HG03108 (cell line): Measurements from ENCODE around the gene PTPRB.
"Not testable (repeated sequence)": the region's sequence is repeated elsewhere in the genome, so short reads cannot be mapped to it uniquely, and the experiment has no call there.

Experiments
- ATAC-seq: cut with Tn5 transposase; IDR thresholded peaks from one replicate; pipeline ENCODE4 v1.9.1; 2021; ENCODE audit warnings: moderate library complexity; ENCODE audit not compliant: unreplicated experiment

Gene PTPRB

DNA sequence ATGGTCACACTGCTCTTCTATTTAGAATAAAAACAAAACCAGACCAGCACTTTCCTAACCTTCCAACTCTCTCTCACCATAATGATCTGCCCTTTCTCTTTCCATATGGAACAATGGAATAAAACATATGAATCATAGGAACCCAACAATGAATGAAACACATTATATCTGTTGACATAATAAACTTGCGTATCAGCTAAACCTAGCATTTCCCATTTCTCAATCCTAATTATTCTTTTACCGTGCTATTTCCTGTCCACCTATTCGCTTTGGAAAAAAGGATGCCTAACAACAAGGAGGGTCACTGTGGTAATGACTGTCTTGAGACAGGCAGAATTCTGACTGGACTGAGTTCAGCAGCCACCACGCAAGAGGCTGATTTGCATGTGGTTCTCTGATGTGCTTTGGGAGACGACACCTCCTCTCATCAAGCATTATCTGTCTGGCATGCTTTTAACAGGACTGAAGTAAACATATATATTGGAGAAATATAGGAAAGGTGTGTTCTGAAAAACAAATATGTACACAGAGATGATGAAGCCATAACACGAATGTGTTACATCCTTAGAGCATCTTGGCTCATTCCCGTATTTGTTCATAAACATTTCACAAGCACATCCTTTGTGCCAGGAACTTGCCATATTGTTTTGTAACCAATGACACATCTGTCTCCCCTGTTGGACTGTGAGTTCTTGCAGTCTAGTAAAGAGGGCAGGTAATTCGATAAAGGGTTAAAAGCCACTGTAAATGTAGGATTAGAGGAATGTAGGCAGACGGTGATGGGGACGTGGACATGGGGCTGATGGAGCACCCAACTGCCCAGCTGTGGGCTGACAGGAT lies 87.7 kb downstream of the PTPRB start:
- ATAC-seq, result no peak

DNA sequence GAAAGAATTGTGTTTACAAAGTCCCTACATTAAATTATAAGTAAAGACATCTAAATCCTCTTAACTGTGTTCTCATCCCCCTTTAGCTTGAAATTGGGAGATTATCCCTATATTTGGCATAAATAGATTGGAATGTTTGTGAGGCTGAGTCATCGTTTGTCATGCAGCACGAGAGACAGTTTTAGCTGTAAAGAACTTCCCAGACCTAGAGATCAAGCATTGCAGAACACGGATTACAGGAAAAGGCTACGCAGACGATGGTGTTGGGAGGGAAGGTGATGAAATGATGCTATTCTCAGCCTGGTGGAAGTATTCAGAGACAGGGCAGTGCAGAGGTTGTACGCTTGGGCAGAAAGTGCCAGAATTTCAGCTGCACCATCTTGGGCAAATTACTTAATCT lies 93.8 kb downstream of the PTPRB start:
- no peak for ATAC-seq

GRCh38 chr12:70540996-70541395 lies 96.2 kb downstream of the PTPRB start:
- ATAC-seq, result no peak

DNA sequence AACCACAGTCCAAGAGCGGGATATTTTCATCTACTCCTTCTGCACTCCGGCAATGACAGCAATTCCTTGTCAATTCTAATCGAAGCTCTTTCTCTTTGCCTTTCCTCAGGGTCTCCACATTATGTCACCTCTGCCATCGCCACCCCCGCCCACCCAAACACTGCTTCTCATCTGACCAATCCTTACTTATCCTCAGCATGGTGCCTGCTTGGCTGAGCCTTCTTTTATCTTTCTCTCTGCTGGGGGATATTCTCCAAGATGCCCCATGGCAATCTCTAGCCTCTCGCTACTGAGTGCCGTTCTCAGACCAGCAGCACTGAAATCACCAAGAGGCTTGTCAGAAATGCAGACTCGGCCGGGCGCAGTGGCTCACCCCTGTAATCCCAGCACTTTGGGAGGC lies 100.6 kb downstream of the PTPRB start:
- no peak for ATAC-seq

- no peak for ATAC-seq
Measured at GRCh38 chr12:70535896-70536374, 101.3 kb downstream of the PTPRB start.

DNA sequence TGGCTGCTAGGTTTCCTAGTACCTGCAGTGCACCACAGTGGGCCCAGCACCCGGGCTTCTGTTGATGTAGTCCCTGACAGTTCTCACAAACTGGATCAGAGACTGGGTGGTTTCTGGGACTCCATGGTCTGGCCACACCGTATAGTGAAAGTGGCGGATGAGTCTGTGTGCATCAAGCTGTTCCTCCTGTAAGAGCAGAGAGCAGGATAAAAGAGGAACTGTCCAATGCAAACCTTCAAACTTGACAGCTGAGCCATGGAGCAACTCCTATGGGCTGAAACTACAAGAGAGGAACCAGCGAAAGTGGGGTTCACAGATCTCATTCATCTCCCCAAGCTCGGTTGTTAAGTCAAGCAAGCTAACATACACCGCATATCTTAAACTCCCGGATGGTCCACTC lies 102.8 kb downstream of the PTPRB start:
- no peak for ATAC-seq

DNA sequence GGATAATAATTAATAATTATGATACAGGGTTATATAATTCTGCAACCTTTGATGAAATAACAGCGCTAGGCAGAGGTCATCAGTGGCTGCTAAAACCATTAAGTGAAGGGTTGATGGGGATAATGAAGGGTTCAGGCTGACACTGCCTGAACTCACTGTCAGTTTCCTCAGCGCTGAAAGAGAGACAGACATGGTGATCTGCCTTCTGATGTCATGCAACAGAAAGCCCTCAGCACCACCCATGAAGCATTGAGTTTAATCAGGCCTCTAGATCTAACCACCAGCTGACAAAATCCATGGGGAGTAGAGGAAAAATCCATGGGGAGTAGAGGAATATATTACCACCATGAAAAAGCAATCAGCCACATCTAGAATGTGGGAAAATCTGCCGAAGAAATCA lies 107.6 kb downstream of the PTPRB start:
- ATAC-seq, result no peak

DNA sequence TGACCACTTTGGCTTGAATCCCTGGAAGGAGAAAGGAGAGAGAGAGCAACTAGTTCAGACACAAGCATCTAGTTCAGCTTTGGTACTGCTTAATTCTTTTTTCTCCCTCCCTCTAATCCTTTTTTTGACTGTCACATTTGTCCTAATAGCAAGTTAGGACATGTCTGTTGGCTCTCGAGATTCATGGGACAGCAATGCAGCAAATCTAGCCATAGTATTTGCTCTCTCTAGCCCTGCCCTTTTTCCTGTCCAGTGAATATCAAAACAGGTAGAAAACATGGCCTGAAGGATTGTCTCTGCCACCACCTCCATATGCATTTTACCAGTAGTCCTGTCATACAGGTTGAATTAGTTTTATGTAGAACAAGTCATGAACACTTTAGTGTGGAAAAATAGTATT lies 116.4 kb downstream of the PTPRB start:
- ATAC-seq, result no peak

DNA sequence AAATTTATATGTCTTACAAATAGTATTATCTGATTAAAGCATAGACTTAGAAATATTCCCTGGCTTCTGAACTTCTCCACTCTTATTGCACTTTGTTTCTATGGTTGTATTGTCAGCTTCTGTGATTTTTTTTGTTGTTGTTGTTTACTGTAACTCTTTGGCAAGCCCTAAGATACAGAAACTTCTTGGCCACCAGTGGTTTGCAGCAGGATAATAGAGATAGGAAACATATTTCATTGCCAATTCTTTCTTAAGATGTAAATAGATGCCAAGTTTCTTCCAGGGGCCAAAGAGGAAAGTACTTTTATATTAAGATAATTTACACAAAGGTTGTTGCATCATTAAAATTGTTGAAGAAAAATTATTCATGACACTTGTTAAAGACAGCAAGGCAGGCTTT lies 123.8 kb downstream of the PTPRB start:
- ATAC-seq, result no peak

- no peak for ATAC-seq
Measured at GRCh38 chr12:70508178-70508577, 129.1 kb downstream of the PTPRB start.

DNA sequence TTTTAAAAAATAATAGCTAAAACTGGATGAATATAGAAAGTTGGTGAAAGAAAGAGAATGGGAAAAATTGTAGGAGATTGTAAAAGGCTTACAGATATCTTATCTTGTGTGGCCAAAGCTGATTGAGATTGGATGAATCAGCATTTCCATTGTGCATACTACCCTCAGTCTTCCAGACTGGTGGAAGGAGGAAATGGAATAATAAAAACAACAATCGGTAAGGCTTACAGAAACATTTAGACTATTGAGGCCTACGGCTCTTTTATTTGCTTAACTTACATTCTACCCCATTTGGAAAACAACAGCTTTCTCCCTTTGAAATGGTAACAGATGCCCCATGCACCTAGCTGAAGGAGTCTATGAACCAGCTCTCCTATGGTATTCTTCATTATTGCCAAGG lies 129.8 kb downstream of the PTPRB start:
- ATAC-seq, result no peak

DNA sequence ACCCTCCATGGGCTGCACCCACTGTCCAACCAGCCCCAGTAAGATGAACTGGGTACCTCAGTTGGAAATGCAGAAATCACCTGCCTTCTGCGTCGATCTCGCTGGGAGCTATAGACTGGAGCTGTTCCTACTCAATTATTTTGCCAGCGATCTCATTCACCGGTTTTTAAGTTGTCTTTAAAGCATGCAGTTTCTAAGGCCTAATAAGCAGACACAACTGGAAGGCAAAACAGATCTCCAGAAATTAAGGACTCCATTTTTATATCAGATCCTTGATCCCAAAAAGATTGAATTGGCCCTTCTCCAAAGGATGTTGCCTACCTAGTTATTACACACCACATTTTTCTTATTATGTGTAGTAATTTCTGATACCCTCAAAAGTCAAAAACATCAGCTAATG lies 139.7 kb downstream of the PTPRB start:
- ATAC-seq, result no peak

DNA sequence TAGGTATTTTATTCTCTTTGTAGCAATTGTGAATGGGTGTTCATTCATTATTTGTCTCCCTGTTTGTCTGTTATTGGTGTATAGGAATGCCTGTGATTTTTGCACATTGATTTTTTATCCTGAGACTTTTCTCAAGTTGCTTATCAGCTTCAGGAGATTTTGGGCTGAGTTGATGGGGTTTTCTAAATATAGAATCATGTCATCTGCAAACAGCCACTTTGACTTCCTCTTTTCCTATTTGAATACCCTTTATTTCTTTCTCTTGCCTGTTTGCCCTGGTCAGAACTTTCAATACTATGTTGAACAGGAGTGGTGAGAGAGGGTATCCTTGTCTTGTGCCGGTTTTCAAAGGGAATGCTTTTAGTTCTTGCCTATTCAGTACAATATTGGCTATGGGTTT lies 144.3 kb downstream of the PTPRB start:
- ATAC-seq, result not testable (repeated sequence)

GRCh38 chr12:70490928-70491327 lies 146.3 kb downstream of the PTPRB start:
- ATAC-seq, result not testable (repeated sequence)

DNA sequence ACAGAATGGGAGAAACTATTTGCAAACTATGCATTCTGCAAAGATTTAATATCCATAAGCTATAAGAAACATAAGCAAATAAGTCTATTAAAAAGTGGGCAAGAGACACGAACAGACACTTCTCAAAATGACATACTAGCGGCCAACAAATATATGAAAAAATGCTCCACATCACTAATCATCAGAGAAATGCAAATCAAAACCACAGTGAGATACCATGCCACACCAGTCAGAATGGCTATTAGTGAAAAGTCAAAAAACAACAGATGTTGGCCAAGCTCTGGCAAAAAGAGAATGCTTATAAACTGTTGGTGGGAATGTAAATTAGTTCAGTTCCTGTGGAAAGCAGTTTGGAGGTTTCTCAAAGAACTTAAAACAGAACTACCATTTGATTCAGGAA lies 149.8 kb downstream of the PTPRB start:
- no peak for ATAC-seq

- no peak for ATAC-seq
Measured at GRCh38 chr12:70486588-70486987, 150.6 kb downstream of the PTPRB start.

GRCh38 chr12:70485704-70486103 lies 151.5 kb downstream of the PTPRB start:
- no peak for ATAC-seq

DNA sequence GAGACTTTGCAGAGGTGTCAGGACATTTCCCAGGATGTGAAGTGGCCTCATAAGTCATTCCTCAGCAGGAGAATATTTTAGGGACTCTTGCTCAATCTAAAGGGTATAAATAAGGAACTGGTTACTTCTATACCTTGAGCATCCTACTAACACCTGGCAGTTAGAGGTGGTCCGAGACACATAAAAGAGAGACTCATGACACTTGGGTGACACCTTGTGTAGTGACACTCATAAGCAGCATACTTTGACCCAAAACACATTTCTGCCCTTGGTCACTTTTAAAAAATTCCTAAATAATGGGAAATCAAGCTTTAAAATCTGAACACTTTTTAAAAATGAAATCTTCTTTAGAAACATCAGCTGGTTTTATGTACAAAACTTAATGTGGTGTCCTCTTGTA lies 152.8 kb downstream of the PTPRB start:
- ATAC-seq, result no peak

DNA sequence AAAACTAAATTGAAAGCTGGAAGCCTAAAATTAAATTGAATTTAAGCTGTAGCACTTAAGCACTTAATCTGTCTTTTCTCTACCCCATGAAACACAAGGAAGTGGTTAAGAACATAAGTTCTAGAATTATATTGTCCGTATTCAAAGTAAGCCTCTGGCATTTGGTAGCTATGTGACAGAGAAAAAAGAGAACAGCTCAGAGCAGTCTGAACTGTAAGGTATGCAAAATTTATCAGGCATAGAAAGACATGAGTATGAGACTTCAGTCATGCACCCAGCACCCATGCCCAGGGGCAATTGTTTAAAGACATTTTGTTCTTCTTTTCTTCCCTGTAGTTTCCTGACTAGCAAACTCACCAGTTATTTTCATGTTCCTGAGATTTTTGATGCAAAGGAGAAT lies 154.5 kb downstream of the PTPRB start:
- ATAC-seq, result no peak

GRCh38 chr12:70469221-70469820 lies 167.9 kb downstream of the PTPRB start:
- ATAC-seq, result no peak

- ATAC-seq, result no peak
Measured at GRCh38 chr12:70468741-70469140, 168.5 kb downstream of the PTPRB start.

- ATAC-seq, result no peak
Measured at GRCh38 chr12:70467918-70468733, 169.1 kb downstream of the PTPRB start.
